Gastroesophageal sphincter (tissue), 3 donors: ENCODE data around the gene ZNF558.
"Not testable (repeated sequence)": the region's sequence is repeated elsewhere in the genome, so short reads cannot be mapped to it uniquely, and the experiment has no call there.

Source experiments
- CTCF ChIP-seq, 4 experiments: fragments of 200-600 bp in 2 of 4; fragments of 450-650 bp in 2 of 4; sonication (generic) in 1 of 4; IDR thresholded peaks; one replicate each; pipeline ENCODE4 v1.5.1; 2017 to 2019; ENCODE audit warnings: antibody characterized with exemption in 4 of 4, mild to moderate bottlenecking in 2 of 4, moderate library complexity in 2 of 4
- POLR2A ChIP-seq, 2 donors: fragments of 450-650 bp; IDR thresholded peaks; one replicate each; pipeline ENCODE4 v1.6.1; 2017; ENCODE audit warnings: antibody characterized with exemption in 2 of 2, mild to moderate bottlenecking in 2 of 2, moderate library complexity in 1 of 2
- POLR2AphosphoS5 ChIP-seq: sonication (generic); formaldehyde crosslinking; IDR thresholded peaks from one replicate; pipeline ENCODE4 v1.6.1; 2017; ENCODE audit warnings: antibody characterized with exemption

- not testable (repeated sequence) for TF ChIP-seq CTCF (IDR thresholded peaks at IDR 0.05); POLR2A (IDR thresholded peaks at IDR 0.05); POLR2AphosphoS5
Observed at GRCh38 chr19:8773587-8773986, 58.5 kb downstream of the ZNF558 start.
